Myocyte (in vitro differentiated cells): ENCODE data around the gene PCGF3. TPM values are rescaled to one million over a fixed set of nuclear protein-coding genes. Genes with fewer than 3 reads are reported as not detected.
"Not testable (repeated sequence)": the region's sequence is repeated elsewhere in the genome, so short reads cannot be mapped to it uniquely, and the experiment has no call there.

Experiments
- DNase-seq: peaks from one replicate; pipeline ENCODE4 v3.0.0-alpha.2; 2012; ENCODE audit warnings: low read depth
- total RNA-seq: library from RNA; depleted of rRNA; stranded (reverse); fragments of >200 nt; gene quantifications from 2 replicates; pipeline ENCODE4 v1.2.3, GENCODE V29; 2014

The PCGF3 gene
- total RNA-seq, 1 donor from 2014 or later: 79.0 TPM

GRCh38 chr4:722851-723360 lies 17.3 kb downstream of the PCGF3 start:
- no peak for DNase-seq

- peak; percentile 98 for DNase-seq
These were observed 18.3 kb downstream of the PCGF3 start for GRCh38 chr4:723751-724530.

GRCh38 chr4:725391-726234 lies 20.0 kb downstream of the PCGF3 start:
- peak; percentile 60 for DNase-seq

- no peak for DNase-seq
These were observed 20.7 kb downstream of the PCGF3 start for GRCh38 chr4:726235-726787.

- DNase-seq: peak; percentile 24
These were observed 21.2 kb downstream of the PCGF3 start for GRCh38 chr4:726838-727237.

- no peak for DNase-seq
These were observed 21.9 kb downstream of the PCGF3 start for GRCh38 chr4:727576-727975.

- DNase-seq: peak; percentile 72
These were observed 24.0 kb downstream of the PCGF3 start for GRCh38 chr4:729336-730315.

GRCh38 chr4:730511-730910 lies 24.9 kb downstream of the PCGF3 start:
- no peak for DNase-seq

GRCh38 chr4:730946-731904 lies 25.6 kb downstream of the PCGF3 start:
- DNase-seq: not testable (repeated sequence)

GRCh38 chr4:731954-732353 lies 26.3 kb downstream of the PCGF3 start:
- not testable (repeated sequence) for DNase-seq

- DNase-seq: no peak
These were observed 26.9 kb downstream of the PCGF3 start for GRCh38 chr4:732486-732885.

GRCh38 chr4:732911-733630 lies 27.4 kb downstream of the PCGF3 start:
- DNase-seq: peak; percentile 69

GRCh38 chr4:733631-733980 lies 28.0 kb downstream of the PCGF3 start:
- no peak for DNase-seq

GRCh38 chr4:734075-734474 lies 28.4 kb downstream of the PCGF3 start:
- DNase-seq: no peak

- no peak for DNase-seq
These were observed 29.3 kb downstream of the PCGF3 start for GRCh38 chr4:734951-735350.

GRCh38 chr4:735583-735982 lies 30.0 kb downstream of the PCGF3 start:
- DNase-seq: no peak

GRCh38 chr4:736561-736960 lies 30.9 kb downstream of the PCGF3 start:
- not testable (repeated sequence) for DNase-seq

GRCh38 chr4:738781-739280 lies 33.2 kb downstream of the PCGF3 start:
- DNase-seq: no peak

- DNase-seq: no peak
These were observed 33.9 kb downstream of the PCGF3 start for GRCh38 chr4:739569-739968.
